T-helper 17 cell (primary cell): ENCODE results near the gene BLOC1S6. TPM values are rescaled to one million over a fixed set of nuclear protein-coding genes. Genes with fewer than 3 reads are reported as not detected.

Experiments
- ATAC-seq: fragments of 150-1000 bp; cut with Tn5 transposase; 2 replicates; pipeline ENCODE4 v1.10.0; 2021; ENCODE audit warnings: mild to moderate bottlenecking, moderate library complexity
- DNase-seq, 3 donors: peaks; one replicate each; pipeline versions ENCODE4 v3.0.0 to v3.0.0-alpha.2; 2020 to 2021
- H3K9me3 ChIP-seq: one replicate; pipeline ENCODE4 v1.7.0; 2013; ENCODE audit warnings: low read length, mild to moderate bottlenecking; ENCODE audit not compliant: control insufficient read depth, poor library complexity, severe bottlenecking
- H3K27ac Mint-ChIP-seq: one replicate; pipeline ENCODE4 v1.8.0; 2022; ENCODE audit warnings: mild to moderate bottlenecking, moderate library complexity, mixed read lengths
- H3K27me3 Mint-ChIP-seq: one replicate; pipeline ENCODE4 v1.8.0; 2022; ENCODE audit warnings: mixed read lengths
- H3K36me3 Mint-ChIP-seq: one replicate; pipeline ENCODE4 v1.8.0; 2022; ENCODE audit warnings: low read depth, mixed read lengths
- H3K4me1 Mint-ChIP-seq: one replicate; pipeline ENCODE4 v1.8.0; 2022; ENCODE audit warnings: mild to moderate bottlenecking, mixed read lengths
- H3K4me3 Mint-ChIP-seq: one replicate; pipeline ENCODE4 v1.8.0; 2022; ENCODE audit warnings: mild to moderate bottlenecking, moderate library complexity, mixed read lengths
- total RNA-seq, 4 donors: library from RNA in 2 of 4; stranded (reverse) in 2 of 4; gene quantifications; one replicate each; pipeline ENCODE4 v1.2.3 and lab custom pipeline; 2022 to 2026

BLOC1S6 gene
- total RNA-seq, 2 donors from 2014 or later: 48.5 to 66.2 TPM

DNA sequence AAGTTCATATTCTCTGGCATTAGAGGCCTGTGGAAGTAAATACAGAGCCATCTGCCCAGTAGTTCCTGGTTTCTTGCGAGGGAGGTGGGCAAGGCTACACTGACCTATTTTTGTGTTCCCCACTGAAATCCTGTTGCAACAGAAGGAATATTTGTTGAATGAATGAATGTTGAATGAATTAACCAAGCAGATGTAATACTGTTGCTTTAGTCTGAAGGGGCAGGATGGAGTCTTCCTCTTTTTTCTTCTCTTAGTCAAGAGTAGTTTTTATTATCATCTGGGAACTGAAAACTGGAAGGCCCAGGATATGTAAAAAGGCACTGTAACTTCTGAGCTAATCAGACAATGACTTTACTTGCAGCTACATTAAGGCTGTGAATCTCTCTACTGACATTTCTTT, 17.1 kb downstream of the BLOC1S6 start:
- DNase-seq (no peak), ATAC-seq (no peak)
- H3K4me3 Mint-ChIP-seq: no peak overlapping the region
- H3K36me3 Mint-ChIP-seq: no peaks in the 10 kb centered on the region
- no peak overlapping the region for H3K27ac Mint-ChIP-seq
- peaks cover 4% of the 10 kb centered on the region for H3K4me1 Mint-ChIP-seq
- no peaks in the 10 kb centered on the region for H3K27me3 Mint-ChIP-seq
- H3K9me3 ChIP-seq: no peaks in the 10 kb centered on the region

GRCh38 chr15:45606413-45606812, 19.2 kb downstream of the BLOC1S6 start:
- Mint-ChIP-seq H3K27ac (no peak overlapping the region), H3K27me3 (no peaks in the 10 kb centered on the region), H3K4me3 (no peak overlapping the region), H3K4me1 (peaks cover 6% of the 10 kb centered on the region), H3K36me3 (no peaks in the 10 kb centered on the region)
- DNase-seq (no peak), ATAC-seq (no peak)
- H3K9me3 ChIP-seq: no peaks in the 10 kb centered on the region

- Mint-ChIP-seq H3K36me3 (no peaks in the 10 kb centered on the region), H3K27ac (no peak overlapping the region), H3K27me3 (no peaks in the 10 kb centered on the region), H3K4me1 (peaks cover 6% of the 10 kb centered on the region), H3K4me3 (no peak overlapping the region)
- ATAC-seq (no peak), DNase-seq (no peak)
- no peaks in the 10 kb centered on the region for H3K9me3 ChIP-seq
Observed at GRCh38 chr15:45606841-45607240, 19.7 kb downstream of the BLOC1S6 start.

- Mint-ChIP-seq H3K4me1 (peaks cover 2% of the 10 kb centered on the region), H3K27ac (no peak overlapping the region), H3K27me3 (no peaks in the 10 kb centered on the region), H3K4me3 (peak overlapping the region; percentile 52), H3K36me3 (no peaks in the 10 kb centered on the region)
- ATAC-seq: no peak
- no peaks in the 10 kb centered on the region for H3K9me3 ChIP-seq
- no peak for DNase-seq
Observed at GRCh38 chr15:45611305-45611704, 24.1 kb downstream of the BLOC1S6 start.

DNA sequence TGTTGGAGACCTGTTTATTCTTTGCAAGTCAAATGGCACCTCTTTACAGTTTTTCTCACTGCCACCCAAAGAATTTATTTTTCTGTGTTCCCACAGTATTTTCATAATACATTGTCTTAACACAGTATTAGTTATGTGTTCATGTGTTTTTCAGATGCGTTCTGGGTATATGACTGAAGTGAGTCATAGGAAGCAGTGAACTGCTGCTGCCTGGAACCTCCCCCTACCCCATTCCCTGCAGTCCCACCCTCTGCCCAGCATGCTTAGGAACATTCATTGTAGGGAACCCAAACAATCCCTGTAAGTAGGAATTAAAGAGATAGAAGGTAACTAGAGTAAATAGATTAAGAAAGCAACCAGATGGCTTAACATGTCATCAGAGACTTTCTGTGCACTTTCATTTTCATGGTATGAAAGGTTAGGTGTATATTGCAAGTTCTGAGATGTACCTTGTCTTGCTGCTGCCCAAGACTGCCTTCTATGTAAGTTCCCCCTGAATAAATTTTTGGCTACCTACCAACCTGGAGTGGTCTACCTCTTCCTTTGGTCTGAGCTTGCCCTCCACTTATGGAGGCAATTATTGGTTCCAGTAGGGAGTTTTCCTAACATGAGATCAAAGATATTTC, 25.7 kb downstream of the BLOC1S6 start:
- no peak overlapping the region for H3K4me3 Mint-ChIP-seq
- ATAC-seq: no peak
- DNase-seq: no peak
- peaks cover 2% of the 10 kb centered on the region for H3K4me1 Mint-ChIP-seq
- H3K27ac Mint-ChIP-seq: no peak overlapping the region
- no peaks in the 10 kb centered on the region for H3K9me3 ChIP-seq
- H3K27me3 Mint-ChIP-seq: no peaks in the 10 kb centered on the region
- no peaks in the 10 kb centered on the region for H3K36me3 Mint-ChIP-seq

GRCh38 chr15:45616901-45617323, 29.7 kb downstream of the BLOC1S6 start:
- no peak overlapping the region for H3K27ac Mint-ChIP-seq
- H3K4me1 Mint-ChIP-seq: no peaks in the 10 kb centered on the region
- no peaks in the 10 kb centered on the region for H3K9me3 ChIP-seq
- no peak overlapping the region for H3K4me3 Mint-ChIP-seq
- DNase-seq (no peak), ATAC-seq (no peak)
- no peaks in the 10 kb centered on the region for H3K36me3 Mint-ChIP-seq
- H3K27me3 Mint-ChIP-seq: no peaks in the 10 kb centered on the region

GRCh38 chr15:45618813-45619212, 31.6 kb downstream of the BLOC1S6 start:
- no peak overlapping the region for H3K27ac Mint-ChIP-seq
- no peak for ATAC-seq
- H3K9me3 ChIP-seq: no peaks in the 10 kb centered on the region
- DNase-seq: no peak
- H3K36me3 Mint-ChIP-seq: peaks cover 3% of the 10 kb centered on the region
- no peak overlapping the region for H3K4me3 Mint-ChIP-seq
- H3K4me1 Mint-ChIP-seq: no peaks in the 10 kb centered on the region
- peaks cover 6% of the 10 kb centered on the region for H3K27me3 Mint-ChIP-seq

DNA sequence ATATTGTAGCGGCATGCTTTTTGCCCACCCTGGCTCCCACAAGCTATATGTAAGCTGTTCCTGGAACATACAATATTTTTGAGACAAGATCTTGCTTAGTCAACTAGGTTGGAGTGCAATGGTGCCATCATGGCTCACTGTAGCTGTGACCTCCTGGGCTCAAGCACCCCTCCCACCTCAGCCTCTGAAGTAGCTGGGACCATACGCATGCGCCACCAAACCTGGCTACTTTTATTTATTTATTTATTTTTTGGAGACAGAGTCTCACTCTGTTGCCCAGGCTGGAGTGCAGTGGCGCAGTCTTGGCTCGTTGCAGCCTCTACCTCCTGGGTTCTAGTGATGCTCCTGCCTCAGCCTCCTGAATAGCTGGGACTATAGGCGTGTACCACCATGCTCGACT, 41.0 kb downstream of the BLOC1S6 start:
- ATAC-seq (no peak), DNase-seq (no peak)
- peaks cover 3% of the 10 kb centered on the region for H3K36me3 Mint-ChIP-seq
- no peak overlapping the region for H3K4me3 Mint-ChIP-seq
- no peaks in the 10 kb centered on the region for H3K27me3 Mint-ChIP-seq
- peaks cover 4% of the 10 kb centered on the region for H3K4me1 Mint-ChIP-seq
- H3K9me3 ChIP-seq: peaks cover 3% of the 10 kb centered on the region
- no peak overlapping the region for H3K27ac Mint-ChIP-seq

DNA sequence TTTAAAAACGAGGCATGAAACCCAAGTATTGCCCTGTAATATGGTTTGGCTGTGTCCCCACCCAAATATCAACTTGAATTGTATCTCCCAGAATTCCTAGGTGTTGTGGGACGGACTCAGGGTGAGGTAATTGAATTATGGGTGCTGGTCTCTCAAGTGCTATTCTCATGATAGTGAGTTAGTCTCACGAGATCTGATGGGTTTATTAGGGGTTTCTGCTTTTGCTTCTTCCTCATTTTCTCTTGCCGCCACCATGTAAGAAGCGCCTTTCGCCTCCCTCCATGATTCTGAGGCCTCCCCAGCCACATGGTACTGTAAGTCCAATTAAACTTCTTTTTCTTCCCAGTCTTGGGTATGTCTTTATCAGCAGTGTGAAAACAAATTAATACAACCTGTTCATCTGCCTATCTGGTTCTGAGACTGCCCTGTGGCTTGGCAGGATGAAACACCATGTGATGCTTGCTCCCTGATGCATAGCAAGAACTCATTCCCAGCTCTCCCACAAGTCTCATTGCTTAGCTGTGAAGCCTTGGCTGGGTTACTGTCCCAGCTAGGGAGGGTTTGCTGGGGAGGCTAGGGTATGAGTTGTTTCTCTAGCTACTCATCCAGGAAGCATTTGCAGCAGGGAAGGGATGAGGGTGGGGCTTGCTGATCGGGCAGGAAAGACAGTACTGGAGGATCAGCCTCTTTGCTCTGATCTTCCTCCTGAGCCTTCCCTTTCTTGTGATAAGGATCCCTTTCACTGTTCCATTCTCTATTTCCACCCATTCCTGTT, 43.9 kb downstream of the BLOC1S6 start:
- Mint-ChIP-seq H3K4me1 (peaks cover 9% of the 10 kb centered on the region), H3K36me3 (no peaks in the 10 kb centered on the region), H3K4me3 (no peak overlapping the region), H3K27me3 (no peaks in the 10 kb centered on the region), H3K27ac (no peak overlapping the region)
- no peak for ATAC-seq
- peaks cover 3% of the 10 kb centered on the region for H3K9me3 ChIP-seq
- DNase-seq: no peak

- H3K36me3 Mint-ChIP-seq: no peaks in the 10 kb centered on the region
- DNase-seq (no peak), ATAC-seq (no peak)
- H3K9me3 ChIP-seq: no peaks in the 10 kb centered on the region
- no peak overlapping the region for H3K27ac Mint-ChIP-seq
- peaks cover 9% of the 10 kb centered on the region for H3K4me1 Mint-ChIP-seq
- H3K4me3 Mint-ChIP-seq: no peak overlapping the region
- H3K27me3 Mint-ChIP-seq: no peaks in the 10 kb centered on the region
Observed at GRCh38 chr15:45631776-45632175, 44.6 kb downstream of the BLOC1S6 start.

DNA sequence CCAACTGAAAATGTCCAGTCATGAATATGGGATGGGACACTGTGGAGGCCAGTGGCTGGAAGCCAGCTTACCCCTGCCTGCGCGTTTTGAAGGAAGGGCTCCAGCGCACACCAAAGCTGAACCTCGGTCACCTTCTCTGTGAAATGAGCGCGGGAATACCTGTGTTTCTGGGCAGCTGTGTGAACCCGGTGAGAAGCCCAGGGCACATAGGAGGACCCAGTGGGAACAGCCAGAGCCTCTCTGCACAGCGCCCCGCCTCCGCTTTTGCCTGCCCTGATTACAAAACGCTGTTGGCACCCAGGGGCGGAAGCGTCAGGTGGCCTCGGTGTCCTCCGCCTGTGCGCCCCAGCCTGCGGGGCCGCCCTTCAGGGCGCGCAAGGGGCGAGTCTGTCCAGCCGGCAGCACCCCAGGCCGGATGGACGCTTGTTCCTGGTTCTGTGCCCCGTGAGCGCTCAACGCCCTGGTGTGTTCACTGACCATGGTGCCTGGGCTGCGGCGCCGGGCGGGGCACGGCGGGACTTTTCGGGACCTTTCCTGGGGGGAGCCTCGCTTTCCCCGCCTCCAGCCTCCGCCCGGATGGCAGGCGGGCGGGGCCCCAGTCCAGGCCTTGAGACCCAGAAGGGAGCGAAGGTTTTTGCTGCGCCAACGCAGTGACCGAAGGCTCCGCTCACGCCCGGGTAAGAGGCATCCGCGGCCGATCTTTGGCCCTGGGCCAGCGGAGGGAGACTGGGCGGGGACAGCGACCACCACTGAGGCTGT, 47.4 kb downstream of the BLOC1S6 start, which contains the start of gene SQOR:
Gene SQOR, plus strand, starts transcription at position 598 of the 759 bp plus-strand sequence. CDS start 23,895 bp downstream, outside the sequence.
- Mint-ChIP-seq H3K27ac (peak within 1 kb of the TSS; percentile 95), H3K4me1 (peaks cover 28% of the 10 kb centered on the region), H3K27me3 (no peaks in the 10 kb centered on the region), H3K36me3 (peaks cover 2% of the 10 kb centered on the region), H3K4me3 (peak within 1 kb of the TSS; percentile 97)
- DNase-seq: peak; percentile 41 to 60 (median 49)
- no peaks in the 10 kb centered on the region for H3K9me3 ChIP-seq
- peak; percentile 77 for ATAC-seq

GRCh38 chr15:45635191-45635638, 48.0 kb downstream of the BLOC1S6 start:
- no peaks in the 10 kb centered on the region for H3K9me3 ChIP-seq
- DNase-seq (peak; percentile 47 to 51 (median 50)), ATAC-seq (peak; percentile 64)
- H3K4me3 Mint-ChIP-seq: peak overlapping the region; percentile 97
- peak overlapping the region; percentile 95 for H3K27ac Mint-ChIP-seq
- H3K4me1 Mint-ChIP-seq: peaks cover 34% of the 10 kb centered on the region
- H3K27me3 Mint-ChIP-seq: no peaks in the 10 kb centered on the region
- H3K36me3 Mint-ChIP-seq: peaks cover 3% of the 10 kb centered on the region

DNA sequence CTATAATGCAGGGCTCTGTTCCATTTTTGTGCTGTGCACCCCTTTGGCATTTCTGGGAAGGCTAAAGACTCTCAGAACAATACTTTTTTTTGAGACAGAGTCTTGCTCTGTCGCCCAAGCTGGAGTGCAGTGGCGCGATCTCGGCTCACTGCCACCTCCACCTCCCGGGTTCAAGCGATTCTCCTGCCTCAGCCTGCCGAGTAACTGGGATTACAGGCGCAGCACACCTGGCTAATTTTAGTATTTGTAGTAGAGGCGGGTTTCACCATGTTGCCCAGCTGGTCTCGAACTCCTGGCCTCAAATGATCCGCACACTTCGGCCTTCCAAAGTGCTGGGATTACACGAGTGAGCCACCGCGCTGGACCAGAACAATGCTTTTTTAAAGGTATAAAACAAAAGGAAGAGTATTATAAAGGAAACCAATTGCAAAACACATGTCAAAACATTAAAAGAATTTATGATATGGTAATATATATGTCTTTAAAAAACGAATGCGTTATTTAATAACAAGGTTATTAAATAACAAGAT, 48.6 kb downstream of the BLOC1S6 start:
- peaks cover 34% of the 10 kb centered on the region for H3K4me1 Mint-ChIP-seq
- peaks cover 3% of the 10 kb centered on the region for H3K36me3 Mint-ChIP-seq
- no peaks in the 10 kb centered on the region for H3K27me3 Mint-ChIP-seq
- H3K4me3 Mint-ChIP-seq: peak overlapping the region; percentile 97
- ATAC-seq (no peak), DNase-seq (no peak)
- H3K9me3 ChIP-seq: no peaks in the 10 kb centered on the region
- peak overlapping the region; percentile 95 for H3K27ac Mint-ChIP-seq
